GM23338 (cell line): ENCODE measurements around the gene MIPEP. TPM values are rescaled to one million over a fixed set of nuclear protein-coding genes. Genes with fewer than 3 reads are reported as not detected.

ENCODE experiments used
- ATAC-seq: fragments of 200-7000 bp; cut with Tn5 transposase; 3 replicates; pipeline ENCODE4 v1.9.1; 2020
- DNase-seq: peaks from one replicate; pipeline ENCODE4 v3.0.0-alpha.2; 2015; ENCODE audit warnings: low spot score
- H2AFZ ChIP-seq: fragments of 200-600 bp; sonication (generic); 2 replicates; pipeline ENCODE4 v1.8.0; 2016; ENCODE audit warnings: antibody characterized with exemption, mild to moderate bottlenecking, moderate library complexity
- H3F3A ChIP-seq: fragments of 200-600 bp; sonication (generic); replicated peaks from 2 replicates; pipeline ENCODE4 v1.8.0; 2017; ENCODE audit warnings: antibody characterized with exemption, mixed run types, low read depth
- H3K27ac ChIP-seq: fragments of 200-600 bp; sonication (generic); 2 replicates; pipeline ENCODE4 v1.6.1; 2016; ENCODE audit warnings: low read depth
- H3K27me3 ChIP-seq: fragments of 200-600 bp; sonication (generic); 2 replicates; pipeline ENCODE4 v1.8.0; 2016; ENCODE audit warnings: mild to moderate bottlenecking, mixed run types, moderate library complexity; ENCODE audit not compliant: insufficient read depth
- H3K36me3 ChIP-seq: fragments of 200-600 bp; sonication (generic); 2 replicates; pipeline ENCODE4 v1.8.0; 2016; ENCODE audit warnings: mild to moderate bottlenecking; ENCODE audit not compliant: insufficient read depth
- H3K4me1 ChIP-seq: fragments of 200-600 bp; sonication (generic); 2 replicates; pipeline ENCODE4 v1.8.0; 2016; ENCODE audit warnings: mild to moderate bottlenecking, moderate library complexity; ENCODE audit not compliant: insufficient read depth
- H3K4me2 ChIP-seq: fragments of 200-600 bp; sonication (generic); 2 replicates; pipeline ENCODE4 v1.7.1; 2017; ENCODE audit warnings: mixed run types
- H3K4me3 ChIP-seq: fragments of 200-600 bp; sonication (generic); 2 replicates; pipeline ENCODE4 v1.6.1; 2016; ENCODE audit warnings: mixed run types
- H3K79me2 ChIP-seq: fragments of 200-600 bp; sonication (generic); replicated peaks from 2 replicates; pipeline ENCODE4 v1.8.0; 2017; ENCODE audit warnings: mild to moderate bottlenecking; ENCODE audit not compliant: insufficient read depth
- H3K9me2 ChIP-seq: fragments of 200-600 bp; sonication (generic); 2 replicates; pipeline ENCODE4 v1.8.0; 2017; ENCODE audit not compliant: insufficient read depth
- H4K20me1 ChIP-seq: fragments of 200-600 bp; sonication (generic); replicated peaks from 2 replicates; pipeline ENCODE4 v1.8.0; 2017; ENCODE audit warnings: mild to moderate bottlenecking; ENCODE audit not compliant: insufficient read depth
- H3K27ac Mint-ChIP-seq: 2 replicates; pipeline ENCODE4 v1.8.0; 2020; ENCODE audit warnings: inconsistent platforms, mild to moderate bottlenecking, moderate library complexity, mixed read lengths
- H3K27me3 Mint-ChIP-seq: 3 replicates; pipeline ENCODE4 v1.8.0; 2022; ENCODE audit warnings: low read depth, mild to moderate bottlenecking, moderate library complexity, mixed read lengths, inconsistent platforms; ENCODE audit not compliant: insufficient read depth, poor library complexity
- H3K36me3 Mint-ChIP-seq: 3 replicates; pipeline ENCODE4 v1.8.0; 2021; ENCODE audit warnings: low read depth, mild to moderate bottlenecking, inconsistent platforms, moderate library complexity, mixed read lengths
- H3K4me1 Mint-ChIP-seq: 3 replicates; pipeline ENCODE4 v1.8.0; 2020; ENCODE audit warnings: mild to moderate bottlenecking, inconsistent platforms, mixed read lengths
- H3K4me3 Mint-ChIP-seq: 3 replicates; pipeline ENCODE4 v1.8.0; 2021; ENCODE audit warnings: moderate library complexity, mild to moderate bottlenecking, inconsistent platforms, mixed read lengths
- H3K9me3 Mint-ChIP-seq: 3 replicates; pipeline ENCODE4 v1.8.0; 2020; ENCODE audit warnings: moderate library complexity, mild to moderate bottlenecking, inconsistent platforms, mixed read lengths
- CREB1 ChIP-seq: fragments of 250-450 bp; sonication (Bioruptor Pico); IDR thresholded peaks from 2 replicates; pipeline ENCODE4 v1.5.0; 2020; ENCODE audit warnings: low read depth, mild to moderate bottlenecking, moderate library complexity
- CTCF ChIP-seq, 2 experiments: fragments of 200-600 bp in 1 of 2; sonication (generic) in 1 of 2; conservative IDR thresholded peaks; 2 replicates each; pipeline versions ENCODE4 v1.5.1 to v1.6.1; 2016 to 2017; ENCODE audit warnings: antibody characterized with exemption in 2 of 2, low read depth in 2 of 2, mild to moderate bottlenecking in 2 of 2, moderate library complexity in 1 of 2
- ETS1 ChIP-seq: IDR thresholded peaks from 2 replicates; pipeline ENCODE4 v1.6.1; 2016; ENCODE audit warnings: antibody characterized with exemption
- EZH2 ChIP-seq: fragments of 200-600 bp; sonication (generic); IDR thresholded peaks from one replicate; pipeline ENCODE4 v1.8.0; 2017; ENCODE audit warnings: antibody characterized with exemption, mild to moderate bottlenecking, low read depth; ENCODE audit not compliant: unreplicated experiment
- EZH2phosphoT487 ChIP-seq: fragments of 200-600 bp; sonication (generic); IDR thresholded peaks from one replicate; pipeline ENCODE4 v1.8.1; 2018; ENCODE audit warnings: antibody characterized with exemption; ENCODE audit not compliant: unreplicated experiment
- JUNB ChIP-seq: IDR thresholded peaks from one replicate; pipeline ENCODE4 v1.6.1; 2016; ENCODE audit warnings: antibody characterized with exemption; ENCODE audit not compliant: unreplicated experiment
- NANOG ChIP-seq: IDR thresholded peaks from 2 replicates; pipeline ENCODE4 v1.6.1; 2016; ENCODE audit warnings: antibody characterized with exemption, borderline replicate concordance
- REST ChIP-seq: IDR thresholded peaks from one replicate; pipeline ENCODE4 v1.6.1; 2018; ENCODE audit warnings: antibody characterized with exemption; ENCODE audit not compliant: unreplicated experiment
- STAT1 ChIP-seq: IDR thresholded peaks from one replicate; pipeline ENCODE4 v1.6.1; 2016; ENCODE audit warnings: antibody characterized with exemption; ENCODE audit not compliant: unreplicated experiment
- ZNF114 ChIP-seq: fragments of 250-450 bp; sonication (Bioruptor Pico); IDR thresholded peaks from 2 replicates; pipeline ENCODE4 v1.5.0; 2020; ENCODE audit warnings: mild to moderate bottlenecking, moderate library complexity
- ZNF331 ChIP-seq: fragments of 250-450 bp; sonication (Bioruptor Pico); IDR thresholded peaks from 2 replicates; pipeline ENCODE4 v1.5.0; 2020; ENCODE audit warnings: low read depth, mild to moderate bottlenecking, moderate library complexity
- polyA plus RNA-seq: library from polyadenylated mRNA; unstranded; fragments of >200 nt; fragmentation: Nextera tagmentation; extraction: Ambion mirVana; gene quantifications from 2 replicates; pipeline ENCODE4 v1.2.1, GENCODE V29; 2016
- total RNA-seq: library from RNA; depleted of rRNA; stranded (reverse); fragments of >200 nt; shearing (Covaris generic); gene quantifications from 2 replicates; pipeline ENCODE4 v1.2.3, GENCODE V29; 2014

MIPEP gene
- total and polyA plus RNA-seq, 2 experiments from 2014 or later, result 20.8 to 22.5 TPM

- no peak overlapping the region for H3K4me3 Mint-ChIP-seq
- Histone ChIP-seq H3K4me2 (no peak overlapping the region), H3F3A (no peaks in the 10 kb centered on the region), H3K27me3 (no peaks in the 10 kb centered on the region), H3K36me3 (no peaks in the 10 kb centered on the region; the same call in 1 of the 2 replicates), H3K4me3 (no peak overlapping the region), H2AFZ (no peak overlapping the region), H4K20me1 (no peaks in the 10 kb centered on the region), H3K9me2 (peaks cover 3% of the 10 kb centered on the region; the same call in 1 of the 2 replicates), H3K27ac (no peak overlapping the region), H3K4me1 (no peaks in the 10 kb centered on the region), H3K79me2 (no peaks in the 10 kb centered on the region)
- H3K4me1 Mint-ChIP-seq, result no peaks in the 10 kb centered on the region
- peaks cover 34% of the 10 kb centered on the region for H3K9me3 Mint-ChIP-seq
- H3K27ac Mint-ChIP-seq, result no peak overlapping the region
- H3K27me3 Mint-ChIP-seq, result peaks cover 6% of the 10 kb centered on the region
- H3K36me3 Mint-ChIP-seq, result peaks cover 12% of the 10 kb centered on the region; the same call in 2 of the 3 replicates
- no peak for TF ChIP-seq EZH2phosphoT487
- no peak for ATAC-seq
- DNase-seq, result no peak
Measured at GRCh38 chr13:23686948-23687347, 202.3 kb downstream of the MIPEP start.

GRCh38 chr13:23685416-23685815 lies 203.8 kb downstream of the MIPEP start:
- H3K27me3 ChIP-seq, result no peaks in the 10 kb centered on the region
- Mint-ChIP-seq H3K36me3 (peaks cover 12% of the 10 kb centered on the region; the same call in 2 of the 3 replicates), H3K27ac (no peak overlapping the region), H3K4me1 (peaks cover 4% of the 10 kb centered on the region; the same call in 1 of the 3 replicates), H3K9me3 (peaks cover 34% of the 10 kb centered on the region), H3K27me3 (peaks cover 4% of the 10 kb centered on the region), H3K4me3 (no peak overlapping the region)
- DNase-seq, result no peak
- no peak overlapping the region for H3K4me2 ChIP-seq
- H2AFZ ChIP-seq, result no peak overlapping the region
- no peak overlapping the region for H3K27ac ChIP-seq
- no peak for ATAC-seq
- no peaks in the 10 kb centered on the region for H4K20me1 ChIP-seq
- H3K79me2 ChIP-seq, result no peaks in the 10 kb centered on the region
- no peak overlapping the region for H3K4me3 ChIP-seq
- no peaks in the 10 kb centered on the region for H3F3A ChIP-seq
- no peaks in the 10 kb centered on the region for H3K4me1 ChIP-seq
- peaks cover 3% of the 10 kb centered on the region; the same call in 1 of the 2 replicates for H3K9me2 ChIP-seq
- no peaks in the 10 kb centered on the region; the same call in 1 of the 2 replicates for H3K36me3 ChIP-seq
- no peak for TF ChIP-seq ZNF114
- TF ChIP-seq REST, result no peak
- TF ChIP-seq CREB1 (CRISPR knock-in tag), result no peak
- TF ChIP-seq ETS1, result no peak
- no peak for TF ChIP-seq JUNB
- TF ChIP-seq EZH2phosphoT487, result no peak
- no peak for TF ChIP-seq CTCF (conservative IDR thresholded peaks at IDR 0.05; ENCODE audit: low read depth in 2 of 2)
- TF ChIP-seq EZH2, result no peak
- no peak for TF ChIP-seq ZNF331 (CRISPR knock-in tag)
- no peak for TF ChIP-seq NANOG
- no peak for TF ChIP-seq STAT1
